GM12892 (cell line): ENCODE measurements around the gene THEM4.

Source experiments
- POLR2A ChIP-seq: IDR thresholded peaks from 2 replicates; pipeline ENCODE4 v1.6.1; 2011; ENCODE audit warnings: low read depth, low read length, control low read depth
- POLR2AphosphoS5 ChIP-seq: IDR thresholded peaks from 2 replicates; pipeline ENCODE4 v1.6.1; 2011; ENCODE audit warnings: low read depth, low read length, control low read depth
- TAF1 ChIP-seq: IDR thresholded peaks from 2 replicates; pipeline ENCODE4 v1.6.1; 2011; ENCODE audit warnings: low read depth, mild to moderate bottlenecking, control low read depth, low read length, borderline replicate concordance

DNA sequence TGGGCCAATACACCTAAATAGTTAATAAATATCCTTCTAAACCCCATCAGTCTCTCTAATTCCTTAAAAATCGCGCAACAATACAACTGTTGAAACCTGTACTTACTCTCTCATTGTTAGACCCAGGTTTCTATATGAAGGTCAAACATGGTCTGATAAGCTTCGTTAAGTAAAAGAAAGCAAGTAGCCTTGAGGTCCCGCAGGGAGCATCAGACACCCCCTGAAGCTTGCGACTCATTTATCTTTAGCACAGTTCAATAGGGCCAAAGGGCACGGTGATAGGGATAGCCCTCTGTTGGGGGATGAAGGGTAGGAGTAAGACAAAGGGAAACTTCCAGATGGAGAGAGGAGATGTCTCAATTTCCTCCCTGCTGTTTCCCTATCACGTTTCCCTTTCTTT is 27.3 kb upstream of the THEM4 start:
- no peak for TF ChIP-seq TAF1
- no peak for TF ChIP-seq POLR2AphosphoS5
- TF ChIP-seq POLR2A: no peak
